GM12891 (cell line): Measurements from ENCODE around the gene NUDT8.

Experiments
- DNase-seq: peaks from one replicate; pipeline ENCODE4 v3.0.0; 2011; ENCODE audit warnings: low spot score; ENCODE audit not compliant: insufficient read length
- FAIRE-seq: peaks from 2 replicates; lab custom pipeline; 2011; peaks lifted over from hg19 to GRCh38; lab: Jason Lieb, UNC
- PAX5 ChIP-seq: IDR thresholded peaks from 2 replicates; pipeline ENCODE4 v1.6.1; 2011; ENCODE audit warnings: low read length, moderate library complexity, mild to moderate bottlenecking; ENCODE audit not compliant: insufficient read depth, severe bottlenecking
- POLR2A ChIP-seq: IDR thresholded peaks from 2 replicates; pipeline ENCODE4 v1.6.1; 2011; ENCODE audit warnings: low read depth, low read length, control low read depth
- POLR2AphosphoS5 ChIP-seq: IDR thresholded peaks from 2 replicates; pipeline ENCODE4 v1.6.1; 2011; ENCODE audit warnings: low read depth, low read length, control low read depth
- POU2F2 ChIP-seq: IDR thresholded peaks from 2 replicates; pipeline ENCODE4 v1.6.1; 2011; ENCODE audit warnings: low read depth, mild to moderate bottlenecking, control low read depth, low read length, moderate library complexity
- SPI1 ChIP-seq: IDR thresholded peaks from 2 replicates; pipeline ENCODE4 v1.6.1; 2011; ENCODE audit warnings: low read depth, low read length, control low read depth
- TAF1 ChIP-seq: IDR thresholded peaks from 2 replicates; pipeline ENCODE4 v1.6.1; 2011; ENCODE audit warnings: low read depth, low read length, control low read depth

Gene NUDT8

GRCh38 chr11:67646535-67647336 is 17.0 kb upstream of the NUDT8 start:
- no peak for TF ChIP-seq SPI1
- TF ChIP-seq PAX5, result peak; percentile 31
- FAIRE-seq, result peak; percentile 98
- no peak for DNase-seq

DNA sequence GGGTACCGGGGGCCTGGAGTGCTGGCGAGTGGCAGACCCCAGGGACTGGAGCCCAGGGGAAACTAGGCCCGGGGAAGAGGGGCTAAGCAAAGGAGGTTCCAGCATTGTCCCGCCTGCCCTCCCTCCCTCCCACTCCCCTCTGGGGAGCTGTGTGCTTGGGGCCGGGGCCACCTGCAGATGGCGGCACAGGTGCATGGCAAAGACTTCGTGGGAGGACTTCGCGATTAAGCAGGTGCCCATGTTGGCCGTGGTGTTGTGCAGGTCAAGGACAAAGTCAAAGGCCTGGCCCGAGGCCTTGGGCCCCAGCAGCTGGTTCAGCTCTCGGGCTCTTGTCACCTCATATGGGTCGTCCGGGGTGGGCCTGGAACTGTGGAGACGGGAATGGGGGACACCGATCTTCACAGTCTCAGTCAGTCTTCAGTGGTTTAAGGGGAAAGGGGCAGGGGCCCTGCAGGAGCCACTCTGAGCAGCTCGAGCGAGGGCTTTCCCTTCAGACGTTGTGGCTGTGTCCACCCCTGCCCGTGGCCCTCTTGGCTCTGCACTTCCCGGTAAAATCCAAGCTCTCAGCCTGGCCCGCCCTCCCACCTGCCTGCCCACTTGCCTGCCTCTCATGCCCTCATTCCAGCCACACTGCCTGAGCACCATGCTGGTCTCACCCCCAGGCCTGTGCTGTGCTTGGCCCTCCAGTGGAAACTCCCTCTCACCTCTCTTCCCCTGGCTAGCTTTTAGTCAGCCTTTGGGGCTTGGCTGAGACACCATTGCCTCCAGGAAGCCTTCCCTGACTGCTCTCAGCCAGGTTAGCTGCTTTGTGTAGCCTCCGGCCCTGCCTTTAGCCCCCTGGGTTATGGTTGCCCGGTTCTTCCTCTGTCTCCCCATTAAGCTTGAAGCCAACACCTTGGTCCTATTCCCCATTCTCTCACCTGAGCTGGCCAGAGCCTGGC is 16.1 kb upstream of the NUDT8 start:
- FAIRE-seq (peak; percentile 81), DNase-seq (peak; percentile 29)
- TF ChIP-seq SPI1 (no peak), POLR2AphosphoS5 (no peak), TAF1 (no peak), POLR2A (no peak), POU2F2 (no peak), PAX5 (no peak)

DNA sequence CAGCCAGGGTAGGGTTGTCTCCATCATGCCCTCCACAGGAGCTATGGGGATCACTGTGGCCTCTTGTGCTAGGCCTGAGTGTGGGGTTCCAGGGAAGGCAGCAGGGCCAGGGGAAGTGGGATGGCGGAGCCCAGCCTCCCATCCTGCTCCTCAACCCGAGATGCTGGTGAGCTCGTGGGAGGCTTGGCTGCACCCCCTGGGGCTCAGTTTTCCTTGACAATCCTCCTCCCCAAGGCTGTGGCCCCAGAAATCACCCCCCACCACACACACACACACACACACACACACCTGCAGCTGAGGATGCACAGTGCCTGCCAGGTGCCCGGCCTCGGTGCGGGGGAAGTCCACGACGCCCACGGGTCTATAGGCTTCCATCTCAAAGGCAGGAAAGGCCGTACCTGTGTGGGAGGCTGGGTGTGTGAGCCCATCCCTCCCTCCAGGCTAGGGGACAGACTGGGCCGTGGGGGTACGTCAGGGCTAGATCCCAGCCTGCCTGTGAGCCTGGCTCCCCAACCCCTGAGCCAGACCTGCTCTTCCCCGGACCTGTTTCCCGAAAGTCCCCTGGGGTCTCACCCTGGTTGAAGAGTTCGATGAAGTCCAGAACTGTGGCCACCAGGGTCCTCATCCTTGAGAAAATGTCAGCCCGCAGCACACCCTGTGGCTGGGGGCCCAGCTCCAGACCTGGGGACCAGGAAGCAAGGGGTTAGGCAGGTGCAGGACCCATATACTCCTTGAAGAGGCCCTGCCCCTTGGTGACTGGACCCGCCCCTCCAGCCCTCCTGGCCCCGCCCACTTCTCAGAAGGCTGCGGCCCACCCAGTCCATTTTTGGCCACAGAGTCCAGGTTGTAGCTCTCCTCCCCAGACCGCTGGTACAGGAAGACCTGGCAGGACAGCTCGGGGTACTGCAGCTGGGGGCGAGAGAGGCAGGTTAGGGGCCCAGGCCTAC is 15.0 kb upstream of the NUDT8 start:
- peak; percentile 25 for DNase-seq
- FAIRE-seq, result no peak
- TF ChIP-seq TAF1, result no peak
- no peak for TF ChIP-seq POU2F2
- no peak for TF ChIP-seq SPI1
- no peak for TF ChIP-seq POLR2AphosphoS5
- TF ChIP-seq POLR2A, result no peak
- no peak for TF ChIP-seq PAX5

DNA sequence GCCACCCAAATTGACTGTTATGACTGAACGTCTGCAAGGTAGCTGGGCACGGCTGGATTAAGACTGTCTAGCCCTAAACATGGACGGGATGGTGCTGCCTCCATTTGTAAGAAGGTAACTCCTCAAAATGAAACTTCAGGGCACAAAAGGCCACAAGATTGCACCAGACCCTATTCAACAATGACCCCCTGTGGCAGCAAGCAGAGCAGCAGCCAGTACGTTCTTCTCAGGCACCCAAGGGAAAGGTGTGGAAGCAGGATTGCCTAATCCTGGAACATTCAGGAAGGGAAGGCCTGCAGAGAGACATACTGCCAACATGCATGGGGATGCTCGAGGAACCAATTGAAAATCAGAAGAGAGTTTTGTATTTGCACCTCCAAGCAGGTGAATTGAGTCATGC is 14.3 kb upstream of the NUDT8 start:
- DNase-seq (peak; percentile 26), FAIRE-seq (peak; percentile 85)
- no peak for TF ChIP-seq PAX5
- TF ChIP-seq POU2F2, result no peak
- no peak for TF ChIP-seq TAF1
- no peak for TF ChIP-seq POLR2A
- no peak for TF ChIP-seq SPI1
- TF ChIP-seq POLR2AphosphoS5, result no peak

GRCh38 chr11:67642173-67643120 is 12.7 kb upstream of the NUDT8 start:
- no peak for DNase-seq
- FAIRE-seq, result no peak
- TF ChIP-seq SPI1 (0 out of 2 replicates have a peak, but pooled peaks have one; percentile 13), PAX5 (no peak)

GRCh38 chr11:67641338-67642172 is 11.8 kb upstream of the NUDT8 start:
- TF ChIP-seq POLR2A (no peak), POU2F2 (no peak), POLR2AphosphoS5 (no peak), SPI1 (no peak), PAX5 (no peak), TAF1 (no peak)
- DNase-seq (no peak), FAIRE-seq (no peak)

GRCh38 chr11:67640758-67641337 is 11.1 kb upstream of the NUDT8 start:
- no peak for DNase-seq
- TF ChIP-seq POU2F2 (no peak), POLR2A (no peak), SPI1 (no peak), PAX5 (no peak), POLR2AphosphoS5 (no peak), TAF1 (no peak)
- FAIRE-seq, result no peak
